Neural cell (in vitro differentiated cells): Measurements from ENCODE around the gene NKAIN4. TPM values are rescaled to one million over a fixed set of nuclear protein-coding genes. Genes with fewer than 3 reads are reported as not detected.

Experiments used
- H2AFZ ChIP-seq: fragments of 200-600, 300-800 bp; sonication (generic), shearing (Covaris generic); 2 replicates; pipeline ENCODE4 v1.6.0; 2014; ENCODE audit warnings: low read depth, mild to moderate bottlenecking, antibody characterized with exemption, low read length, moderate library complexity
- H3F3A ChIP-seq: fragments of 200-600 bp; shearing (Covaris generic); 2 replicates; pipeline ENCODE4 v1.6.1; 2016; ENCODE audit warnings: mild to moderate bottlenecking, moderate library complexity, mixed read lengths, antibody characterized with exemption, low read length; ENCODE audit not compliant: insufficient read depth, poor library complexity, severe bottlenecking
- H3K27ac ChIP-seq: fragments of 200-600, 300-800 bp; sonication (generic), shearing (Covaris generic); 2 replicates; pipeline ENCODE4 v1.5.1; 2014; ENCODE audit warnings: mild to moderate bottlenecking, low read length, moderate library complexity
- H3K27me3 ChIP-seq: fragments of 300-800, 200-600 bp; sonication (generic), shearing (Covaris generic); 2 replicates; pipeline ENCODE4 v1.6.0; 2014; ENCODE audit warnings: mild to moderate bottlenecking, low read depth, low read length, moderate library complexity; ENCODE audit not compliant: insufficient read depth
- H3K36me3 ChIP-seq: fragments of 300-800, 200-600 bp; sonication (generic), shearing (Covaris generic); 2 replicates; pipeline ENCODE4 v1.5.1; 2014; ENCODE audit warnings: mild to moderate bottlenecking, antibody characterized with exemption, low read length, moderate library complexity; ENCODE audit not compliant: insufficient read depth
- H3K4me2 ChIP-seq: fragments of 300-800, 200-600 bp; sonication (generic), shearing (Covaris generic); 2 replicates; pipeline ENCODE4 v1.6.0; 2014; ENCODE audit warnings: mild to moderate bottlenecking, low read length
- H3K4me3 ChIP-seq: fragments of 300-800, 200-600 bp; sonication (generic), shearing (Covaris generic); 2 replicates; pipeline ENCODE4 v1.5.1; 2014; ENCODE audit warnings: mild to moderate bottlenecking, low read length, moderate library complexity
- H3K79me2 ChIP-seq: fragments of 200-600 bp; shearing (Covaris generic); replicated peaks from 2 replicates; pipeline ENCODE4 v1.6.0; 2014; ENCODE audit warnings: mild to moderate bottlenecking, low read length, moderate library complexity; ENCODE audit not compliant: insufficient read depth
- H3K9ac ChIP-seq: fragments of 300-800, 200-600 bp; sonication (generic), shearing (Covaris generic); 2 replicates; pipeline ENCODE4 v1.6.1; 2016; ENCODE audit warnings: mild to moderate bottlenecking, low read length, mixed read lengths
- H3K9me2 ChIP-seq: fragments of 200-600 bp; shearing (Covaris generic); 2 replicates; pipeline ENCODE4 v1.6.1; 2016; ENCODE audit warnings: mild to moderate bottlenecking, low read length, mixed read lengths; ENCODE audit not compliant: insufficient read depth
- H3K9me3 ChIP-seq: fragments of 200-600, 300-800 bp; sonication (generic), shearing (Covaris generic); 2 replicates; pipeline ENCODE4 v1.6.1; 2016; ENCODE audit warnings: mild to moderate bottlenecking, mixed run types, low read length, moderate library complexity, mixed read lengths
- H4K20me1 ChIP-seq: fragments of 200-600 bp; shearing (Covaris generic); 2 replicates; pipeline ENCODE4 v1.6.1; 2016; ENCODE audit warnings: mild to moderate bottlenecking, mixed run types; ENCODE audit not compliant: insufficient read depth
- EP300 ChIP-seq: fragments of 450-650 bp; conservative IDR thresholded peaks from 2 replicates; pipeline ENCODE4 v1.6.1; 2014; ENCODE audit warnings: antibody characterized with exemption, mild to moderate bottlenecking, moderate library complexity; ENCODE audit not compliant: poor library complexity, severe bottlenecking
- EZH2 ChIP-seq: fragments of 200-600, 300-800 bp; shearing (Covaris generic), sonication (generic); IDR thresholded peaks from 2 replicates; pipeline ENCODE4 v1.6.1; 2014; ENCODE audit warnings: antibody characterized with exemption, low read length, borderline replicate concordance, mild to moderate bottlenecking; ENCODE audit not compliant: insufficient read depth, poor library complexity, severe bottlenecking
- MXI1 ChIP-seq: fragments of 450-650 bp; conservative IDR thresholded peaks from 2 replicates; pipeline ENCODE4 v1.6.1; 2014; ENCODE audit warnings: antibody characterized with exemption, mild to moderate bottlenecking; ENCODE audit not compliant: poor library complexity, severe bottlenecking
- POLR2AphosphoS5 ChIP-seq: IDR thresholded peaks from 2 replicates; pipeline ENCODE4 v1.6.1; 2012
- RAD21 ChIP-seq: fragments of 450-650 bp; conservative IDR thresholded peaks from 2 replicates; pipeline ENCODE4 v1.6.1; 2014; ENCODE audit warnings: antibody characterized with exemption, mild to moderate bottlenecking, moderate library complexity
- SMC3 ChIP-seq: fragments of 450-650 bp; conservative IDR thresholded peaks from 2 replicates; pipeline ENCODE4 v1.6.1; 2014; ENCODE audit warnings: antibody characterized with exemption, mild to moderate bottlenecking, moderate library complexity; ENCODE audit not compliant: poor library complexity
- TAF1 ChIP-seq: IDR thresholded peaks from 2 replicates; pipeline ENCODE4 v1.6.1; 2012; ENCODE audit warnings: low read depth
- polyA plus RNA-seq: library from polyadenylated mRNA; depleted of rRNA; stranded (reverse); fragments of >200 nt; gene quantifications from 2 replicates; pipeline ENCODE4 v1.2.3, GENCODE V29; 2014
- TF ChIP-seq, protein P1 (sequence below): IDR thresholded peaks from 2 replicates; pipeline ENCODE4 v1.6.1; 2012; ENCODE audit warnings: borderline replicate concordance
- TF ChIP-seq, protein P2 (sequence below): fragments of 450-650 bp; IDR thresholded peaks from 2 replicates; pipeline ENCODE4 v1.5.1; 2014; ENCODE audit warnings: antibody characterized with exemption, mild to moderate bottlenecking, moderate library complexity; ENCODE audit not compliant: poor library complexity, severe bottlenecking

The NKAIN4 gene
- polyA plus RNA-seq, 1 donor from 2014 or later: 11.2 TPM

DNA sequence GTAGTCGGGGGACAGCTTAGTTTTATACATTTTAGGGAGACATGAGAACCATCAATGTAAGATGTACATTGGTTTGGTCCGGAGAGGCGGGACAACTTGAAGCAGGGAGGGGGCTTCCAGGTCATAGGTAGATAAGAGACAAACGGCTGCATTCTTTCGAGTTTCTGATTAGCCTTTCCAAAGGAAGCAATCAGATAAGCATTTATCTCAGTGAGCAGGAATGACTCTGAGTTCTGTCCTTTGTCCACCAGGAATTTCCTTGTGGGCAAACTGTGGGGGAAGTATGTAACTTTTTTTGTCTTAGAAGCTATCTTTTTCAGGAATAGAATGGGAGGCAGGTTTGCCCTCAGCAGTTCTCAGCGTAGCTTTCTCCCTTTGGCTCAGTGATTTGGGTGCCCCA lies 39.7 kb downstream of the NKAIN4 start:
- TF ChIP-seq TAF1 (no peak), MXI1 (no peak), EP300 (no peak), EZH2 (no peak), POLR2AphosphoS5 (no peak), RAD21 (no peak), SMC3 (no peak)
- TF ChIP-seq, protein P1, sequence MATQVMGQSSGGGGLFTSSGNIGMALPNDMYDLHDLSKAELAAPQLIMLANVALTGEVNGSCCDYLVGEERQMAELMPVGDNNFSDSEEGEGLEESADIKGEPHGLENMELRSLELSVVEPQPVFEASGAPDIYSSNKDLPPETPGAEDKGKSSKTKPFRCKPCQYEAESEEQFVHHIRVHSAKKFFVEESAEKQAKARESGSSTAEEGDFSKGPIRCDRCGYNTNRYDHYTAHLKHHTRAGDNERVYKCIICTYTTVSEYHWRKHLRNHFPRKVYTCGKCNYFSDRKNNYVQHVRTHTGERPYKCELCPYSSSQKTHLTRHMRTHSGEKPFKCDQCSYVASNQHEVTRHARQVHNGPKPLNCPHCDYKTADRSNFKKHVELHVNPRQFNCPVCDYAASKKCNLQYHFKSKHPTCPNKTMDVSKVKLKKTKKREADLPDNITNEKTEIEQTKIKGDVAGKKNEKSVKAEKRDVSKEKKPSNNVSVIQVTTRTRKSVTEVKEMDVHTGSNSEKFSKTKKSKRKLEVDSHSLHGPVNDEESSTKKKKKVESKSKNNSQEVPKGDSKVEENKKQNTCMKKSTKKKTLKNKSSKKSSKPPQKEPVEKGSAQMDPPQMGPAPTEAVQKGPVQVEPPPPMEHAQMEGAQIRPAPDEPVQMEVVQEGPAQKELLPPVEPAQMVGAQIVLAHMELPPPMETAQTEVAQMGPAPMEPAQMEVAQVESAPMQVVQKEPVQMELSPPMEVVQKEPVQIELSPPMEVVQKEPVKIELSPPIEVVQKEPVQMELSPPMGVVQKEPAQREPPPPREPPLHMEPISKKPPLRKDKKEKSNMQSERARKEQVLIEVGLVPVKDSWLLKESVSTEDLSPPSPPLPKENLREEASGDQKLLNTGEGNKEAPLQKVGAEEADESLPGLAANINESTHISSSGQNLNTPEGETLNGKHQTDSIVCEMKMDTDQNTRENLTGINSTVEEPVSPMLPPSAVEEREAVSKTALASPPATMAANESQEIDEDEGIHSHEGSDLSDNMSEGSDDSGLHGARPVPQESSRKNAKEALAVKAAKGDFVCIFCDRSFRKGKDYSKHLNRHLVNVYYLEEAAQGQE: no peak
- TF ChIP-seq, protein P2, sequence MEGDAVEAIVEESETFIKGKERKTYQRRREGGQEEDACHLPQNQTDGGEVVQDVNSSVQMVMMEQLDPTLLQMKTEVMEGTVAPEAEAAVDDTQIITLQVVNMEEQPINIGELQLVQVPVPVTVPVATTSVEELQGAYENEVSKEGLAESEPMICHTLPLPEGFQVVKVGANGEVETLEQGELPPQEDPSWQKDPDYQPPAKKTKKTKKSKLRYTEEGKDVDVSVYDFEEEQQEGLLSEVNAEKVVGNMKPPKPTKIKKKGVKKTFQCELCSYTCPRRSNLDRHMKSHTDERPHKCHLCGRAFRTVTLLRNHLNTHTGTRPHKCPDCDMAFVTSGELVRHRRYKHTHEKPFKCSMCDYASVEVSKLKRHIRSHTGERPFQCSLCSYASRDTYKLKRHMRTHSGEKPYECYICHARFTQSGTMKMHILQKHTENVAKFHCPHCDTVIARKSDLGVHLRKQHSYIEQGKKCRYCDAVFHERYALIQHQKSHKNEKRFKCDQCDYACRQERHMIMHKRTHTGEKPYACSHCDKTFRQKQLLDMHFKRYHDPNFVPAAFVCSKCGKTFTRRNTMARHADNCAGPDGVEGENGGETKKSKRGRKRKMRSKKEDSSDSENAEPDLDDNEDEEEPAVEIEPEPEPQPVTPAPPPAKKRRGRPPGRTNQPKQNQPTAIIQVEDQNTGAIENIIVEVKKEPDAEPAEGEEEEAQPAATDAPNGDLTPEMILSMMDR: no peak
- H3K9me3 ChIP-seq: no peaks in the 10 kb centered on the region
- H4K20me1 ChIP-seq: peaks cover 9% of the 10 kb centered on the region
- H2AFZ ChIP-seq: no peak overlapping the region
- H3K4me2 ChIP-seq: peak overlapping the region; percentile 72
- no peaks in the 10 kb centered on the region for H3F3A ChIP-seq
- H3K9me2 ChIP-seq: no peaks in the 10 kb centered on the region
- no peak overlapping the region for H3K27ac ChIP-seq
- no peaks in the 10 kb centered on the region for H3K36me3 ChIP-seq
- H3K9ac ChIP-seq: peak overlapping the region; percentile 77
- H3K27me3 ChIP-seq: no peaks in the 10 kb centered on the region
- peak overlapping the region; percentile 76 for H3K4me3 ChIP-seq
- H3K79me2 ChIP-seq: peaks cover 50% of the 10 kb centered on the region

DNA sequence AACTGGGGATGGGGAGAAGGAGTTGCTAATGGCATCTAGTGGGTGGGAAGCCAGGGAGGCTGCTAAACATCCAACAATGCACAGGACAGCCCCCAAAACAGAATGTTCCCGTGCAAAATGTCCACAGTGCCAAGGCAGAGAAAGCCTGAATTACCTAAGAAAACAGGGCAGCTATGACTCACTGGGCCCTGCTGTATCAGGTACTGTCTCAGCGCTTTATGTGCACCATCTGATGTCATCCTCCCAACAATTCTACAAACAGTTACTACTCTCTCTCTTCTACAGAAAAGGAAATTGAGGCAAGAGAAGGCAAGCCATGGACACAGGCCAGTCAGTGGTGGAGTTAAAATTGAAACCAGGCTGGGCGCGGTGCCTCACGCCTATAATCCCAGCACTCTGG lies 41.5 kb downstream of the NKAIN4 start:
- Histone ChIP-seq H3K36me3 (no peaks in the 10 kb centered on the region), H3K9me2 (no peaks in the 10 kb centered on the region), H2AFZ (no peak overlapping the region), H3K79me2 (peaks cover 50% of the 10 kb centered on the region), H3K4me3 (no peak overlapping the region), H3K27me3 (no peaks in the 10 kb centered on the region), H3F3A (no peaks in the 10 kb centered on the region), H3K4me2 (no peak overlapping the region), H3K27ac (no peak overlapping the region), H3K9ac (no peak overlapping the region), H4K20me1 (peaks cover 9% of the 10 kb centered on the region), H3K9me3 (no peaks in the 10 kb centered on the region)
- TF ChIP-seq EP300 (no peak), EZH2 (no peak), POLR2AphosphoS5 (no peak), SMC3 (no peak), RAD21 (no peak), MXI1 (no peak), TAF1 (no peak)
- TF ChIP-seq, protein P2: no peak
- TF ChIP-seq, protein P1: no peak
